NCI-H226 (cell line): ENCODE measurements around the gene FAM234B.

Experiments
- DNase-seq: peaks from one replicate; pipeline ENCODE4 v3.0.0-alpha.2; 2015

FAM234B gene

DNA sequence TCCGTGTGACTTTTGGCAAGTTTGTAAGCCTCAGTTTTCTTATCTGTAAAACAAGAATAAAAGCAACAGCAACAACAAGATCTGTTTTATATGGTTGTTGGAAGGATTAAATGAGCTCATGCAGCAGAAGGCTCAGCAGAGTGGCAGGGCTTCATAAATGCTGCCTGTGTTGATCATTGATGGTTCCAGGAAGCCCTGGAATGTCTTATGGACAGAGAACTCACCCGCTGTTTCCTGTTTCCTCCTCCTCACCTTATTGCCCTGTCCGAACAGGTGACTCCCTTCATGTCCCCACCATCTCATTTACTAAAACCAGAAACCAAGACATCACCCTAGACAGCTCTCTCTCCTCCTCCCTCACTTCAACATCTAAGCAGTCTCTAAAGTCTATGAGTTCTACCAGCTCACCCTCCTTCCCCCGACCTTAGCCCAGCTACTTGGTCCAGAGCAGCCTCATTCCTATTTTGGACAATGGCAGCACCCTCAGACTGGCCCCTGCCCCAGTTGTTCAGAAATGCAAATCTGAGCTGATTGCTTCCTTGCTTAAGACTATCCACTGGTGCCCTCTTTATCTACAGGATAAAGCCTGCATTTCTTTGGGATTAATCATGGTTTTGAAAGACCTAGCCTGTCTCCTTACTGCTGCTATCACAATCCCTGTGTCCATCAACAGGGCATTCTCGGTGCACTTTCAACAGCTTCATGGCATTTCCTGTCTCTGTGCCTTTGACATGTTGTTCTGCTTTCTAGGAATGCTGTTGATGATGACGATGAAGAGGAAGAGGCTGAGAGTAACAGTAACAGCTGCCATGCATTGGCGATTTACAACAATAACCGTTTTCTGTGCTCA, 80.7 kb downstream of the FAM234B start:
- peak; percentile 96 for DNase-seq

DNA sequence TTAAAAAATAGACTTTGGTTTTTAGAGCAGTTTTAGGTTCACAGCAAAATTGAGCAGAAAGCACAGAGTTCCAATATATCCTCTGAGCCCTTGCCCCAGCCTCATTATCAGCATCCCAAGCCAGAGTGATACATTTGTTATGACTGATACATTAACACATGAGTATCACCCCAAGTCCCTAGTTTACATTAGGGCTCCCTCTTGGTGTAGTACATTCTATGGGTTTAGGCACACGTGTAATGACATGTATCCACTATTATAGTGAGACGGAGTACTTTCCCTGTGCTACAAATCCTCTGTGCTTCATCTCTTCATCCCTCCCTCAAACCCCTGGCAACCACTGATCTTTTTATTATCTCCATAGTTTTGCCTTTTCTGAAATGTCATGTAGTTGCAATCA, 81.8 kb downstream of the FAM234B start:
- DNase-seq: no peak

DNA sequence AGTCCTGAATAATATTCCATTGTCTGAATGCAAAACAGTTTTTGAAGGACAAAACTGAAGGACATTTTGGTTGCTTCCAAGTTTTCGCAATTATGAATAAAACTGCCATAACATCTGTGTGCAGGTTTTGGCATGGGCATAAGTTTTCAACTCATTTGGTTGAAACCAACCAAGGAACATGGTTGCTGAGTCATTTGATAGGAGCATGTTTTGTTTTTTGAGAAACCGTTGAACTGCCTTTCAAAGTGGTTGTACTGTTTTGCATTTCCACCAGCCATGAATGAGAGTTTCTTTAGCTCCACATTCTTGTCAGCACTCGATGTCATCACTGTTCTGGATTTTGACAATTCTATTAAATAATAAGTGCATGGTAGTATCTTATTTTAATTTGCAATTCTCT, 82.3 kb downstream of the FAM234B start:
- no peak for DNase-seq

DNA sequence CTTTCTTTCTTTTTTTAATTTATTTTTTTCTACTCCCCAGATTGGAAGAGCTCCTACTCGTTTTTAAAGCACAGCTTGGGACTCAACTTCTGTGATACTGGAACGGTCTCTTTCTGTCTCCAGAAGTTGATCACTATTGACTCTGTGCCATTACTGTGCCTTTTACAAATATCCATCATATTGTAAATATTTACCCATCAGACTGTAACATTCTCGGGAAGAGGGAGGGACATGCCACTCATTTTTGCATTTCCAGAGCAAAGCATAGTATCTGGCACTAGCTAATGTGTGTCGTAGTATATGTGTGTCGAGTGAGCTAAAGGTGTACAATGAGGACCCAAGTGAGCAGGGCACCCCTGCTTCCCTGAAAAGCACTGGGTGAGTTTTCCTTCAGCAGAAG, 83.3 kb downstream of the FAM234B start:
- no peak for DNase-seq

DNA sequence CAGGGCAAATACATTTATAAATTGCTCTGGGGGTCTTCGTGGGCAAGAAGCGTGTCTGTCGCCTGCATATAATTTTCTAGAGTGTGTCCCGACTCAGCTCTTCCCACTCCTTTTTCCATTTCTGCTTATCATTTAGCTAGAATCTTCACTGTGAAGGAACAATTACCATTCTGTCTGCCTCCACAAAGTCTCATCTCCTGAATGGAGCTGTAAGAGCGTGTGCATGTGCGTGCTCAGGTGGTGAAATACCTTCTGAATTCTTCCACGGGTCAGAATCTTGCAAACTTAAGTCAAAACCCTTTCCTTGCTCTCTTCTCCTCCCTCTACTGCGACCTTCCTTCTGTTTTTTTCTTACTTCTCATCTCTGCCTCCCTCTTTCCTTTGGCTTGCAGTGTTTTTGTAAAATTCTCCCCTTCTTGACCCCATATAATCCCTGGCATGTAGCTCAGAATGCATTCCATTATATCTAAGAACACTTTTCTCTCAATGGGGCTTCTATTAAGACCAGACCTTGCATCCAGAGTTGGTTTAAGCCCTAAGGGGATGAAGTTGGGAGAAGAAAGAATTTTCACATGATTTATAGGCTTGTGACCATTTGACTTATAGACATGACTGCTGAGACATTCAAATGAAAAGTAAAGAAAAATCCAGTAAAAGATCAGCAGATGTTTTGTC, 84.2 kb downstream of the FAM234B start:
- DNase-seq: peak; percentile 12

DNA sequence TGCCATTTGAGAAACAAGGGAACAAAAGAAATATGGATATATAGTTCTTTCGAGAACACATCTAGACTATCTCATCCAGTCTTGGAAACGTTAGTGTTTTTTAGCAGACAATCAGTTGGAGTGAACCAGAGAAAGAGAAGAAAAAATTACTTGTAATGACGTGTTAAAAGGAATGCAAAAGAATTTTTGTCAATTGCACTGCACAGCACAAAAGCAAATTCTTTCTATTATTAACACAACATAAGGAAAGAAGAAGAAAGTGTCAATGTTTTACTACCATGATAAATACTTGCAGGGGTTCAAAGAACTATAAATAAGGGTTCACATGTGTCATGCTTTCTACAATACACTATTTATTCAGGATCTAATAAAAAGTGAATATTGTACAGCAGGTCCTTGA, 86.8 kb downstream of the FAM234B start:
- no peak for DNase-seq
